GM12878 (cell line): ENCODE measurements around the gene ZNF511. TPM values are rescaled to one million over a fixed set of nuclear protein-coding genes. Genes with fewer than 3 reads are reported as not detected.
A peak's percentile ranks its signal among the peaks of the same experiment; 100 is the strongest.

Experiments used
- ASH2L ChIP-seq: fragments of 300-600, 200-600 bp; sonication (generic); IDR thresholded peaks from 2 replicates; pipeline ENCODE4 v1.6.1; 2017; ENCODE audit warnings: low read depth, mild to moderate bottlenecking, borderline replicate concordance
- BRCA1 ChIP-seq: IDR thresholded peaks from 2 replicates; pipeline ENCODE4 v1.6.1; 2011; ENCODE audit warnings: low read depth, low read length, improper control_type of control experiment
- CEBPB ChIP-seq, 2 experiments: fragments of 150-350 bp in 1 of 2; IDR thresholded peaks; 2 replicates each; pipeline ENCODE4 v1.6.1; 2012 to 2014; ENCODE audit warnings: low read depth in 2 of 2, low read length in 2 of 2, borderline replicate concordance in 1 of 2, inconsistent platforms in 1 of 2
- CHD1 ChIP-seq: IDR thresholded peaks from 2 replicates; pipeline ENCODE4 v1.6.1; 2012; ENCODE audit warnings: low read depth, low read length, improper control_type of control experiment
- E4F1 ChIP-seq: fragments of 450-650 bp; IDR thresholded peaks from 2 replicates; pipeline ENCODE4 v1.6.1; 2018; ENCODE audit warnings: borderline replicate concordance, mild to moderate bottlenecking; ENCODE audit not compliant: partially characterized antibody
- EED ChIP-seq: sonication (generic); IDR thresholded peaks from 2 replicates; pipeline ENCODE4 v1.6.1; 2016; ENCODE audit warnings: antibody characterized with exemption, low read depth
- ETV6 ChIP-seq, 2 experiments: fragments of 450-650 bp in 1 of 2; IDR thresholded peaks in 1 of 2; conservative IDR thresholded peaks in 1 of 2; 2 replicates each; pipeline ENCODE4 v1.6.1; 2014; ENCODE audit warnings: antibody characterized with exemption in 1 of 2, borderline replicate concordance in 1 of 2, low read depth in 1 of 2, mild to moderate bottlenecking in 1 of 2, moderate library complexity in 1 of 2
- EZH2 ChIP-seq: IDR thresholded peaks from 2 replicates; pipeline ENCODE4 v1.6.1; 2012; ENCODE audit warnings: low read depth, mild to moderate bottlenecking, control low read depth, inconsistent platforms, low read length, borderline replicate concordance; ENCODE audit not compliant: control insufficient read depth
- FOS ChIP-seq: IDR thresholded peaks from 3 replicates; pipeline ENCODE4 v1.6.1; 2011; ENCODE audit warnings: borderline replicate concordance; ENCODE audit not compliant: insufficient read length; ENCODE audit errors: extremely low read depth
- GATAD2B ChIP-seq: fragments of 450-650 bp; conservative IDR thresholded peaks from 2 replicates; pipeline ENCODE4 v1.6.1; 2017; ENCODE audit warnings: low read depth, mild to moderate bottlenecking, moderate library complexity
- HCFC1 ChIP-seq: fragments of 150-350 bp; IDR thresholded peaks from 2 replicates; pipeline ENCODE4 v1.6.1; 2014; ENCODE audit warnings: low read length
- HSF1 ChIP-seq: fragments of 150-350 bp; IDR thresholded peaks from 2 replicates; pipeline ENCODE4 v1.6.1; 2014; ENCODE audit warnings: mild to moderate bottlenecking, low read depth, low read length
- JUNB ChIP-seq: IDR thresholded peaks from 2 replicates; pipeline ENCODE4 v1.6.1; 2016; ENCODE audit warnings: antibody characterized with exemption, mild to moderate bottlenecking
- NR2C2 ChIP-seq: IDR thresholded peaks from 2 replicates; pipeline ENCODE4 v1.6.1; 2011; ENCODE audit warnings: borderline replicate concordance, low read depth; ENCODE audit not compliant: control insufficient read depth, insufficient read length
- REST ChIP-seq: IDR thresholded peaks from 2 replicates; pipeline ENCODE4 v1.6.1; 2012; ENCODE audit warnings: mild to moderate bottlenecking, low read depth, low read length
- RUNX3 ChIP-seq: IDR thresholded peaks from 2 replicates; pipeline ENCODE4 v1.6.1; 2012; ENCODE audit warnings: low read length, inconsistent platforms
- SKIL ChIP-seq: fragments of 450-650 bp; IDR thresholded peaks from 2 replicates; pipeline ENCODE4 v1.6.1; 2017; ENCODE audit warnings: mild to moderate bottlenecking, low read depth, inconsistent platforms; ENCODE audit not compliant: poor library complexity, severe bottlenecking
- STAT1 ChIP-seq: fragments of 450-650 bp; conservative IDR thresholded peaks from 2 replicates; pipeline ENCODE4 v1.6.1; 2014; ENCODE audit warnings: antibody characterized with exemption, mild to moderate bottlenecking
- SUPT20H ChIP-seq: IDR thresholded peaks from 2 replicates; pipeline ENCODE4 v1.6.1; 2011; ENCODE audit warnings: low read depth, mild to moderate bottlenecking, low read length, moderate library complexity, borderline replicate concordance; ENCODE audit not compliant: control insufficient read depth
- ZNF24 ChIP-seq: fragments of 450-650 bp; IDR thresholded peaks from 2 replicates; pipeline ENCODE4 v1.6.1; 2017; ENCODE audit warnings: antibody characterized with exemption, mild to moderate bottlenecking
- polyA plus RNA-seq, 11 experiments: library from polyadenylated mRNA; depleted of rRNA in 4 of 11; unstranded in 6 of 11; stranded (reverse) in 5 of 11; fragments of >200 nt; fragmentation: Nextera tagmentation in 4 of 11; fragmentation: Illumina TruSeq in 1 of 11; extraction: Ambion mirVana in 4 of 11; extraction: Trizol in 1 of 11; gene quantifications; 1 replicate in 1 of 11; 2 replicates in 10 of 11; pipeline versions ENCODE4 v1.2.1 to v1.2.3, GENCODE V29; 2011 to 2016; ENCODE audit warnings: inconsistent platforms in 2 of 11, missing spikeins in 2 of 11, low read depth in 1 of 11
- total RNA-seq, 4 experiments: library from RNA; depleted of rRNA in 3 of 4; stranded (reverse); fragments of >200 nt in 3 of 4; fragmentation: Illumina TruSeq in 1 of 4; extraction: Trizol in 1 of 4; gene quantifications; 2 replicates each; pipeline versions ENCODE4 v1.2.1 to v1.2.3, GENCODE V29; 2013 to 2021

Gene ZNF511
- total and polyA plus RNA-seq, 10 of the 15 experiments (the other 5 are each of a cell fraction or from before 2014, with no cell fraction given) = 0.58 to 110 (median 32.0) TPM

- no peak for TF ChIP-seq HSF1
- no peak for TF ChIP-seq E4F1
- TF ChIP-seq BRCA1 = peak; percentile 48; the same call in 1 of the 2 replicates
- TF ChIP-seq JUNB = no peak
- 0 out of 2 replicates have a peak, but pooled peaks have one; percentile 44 for TF ChIP-seq RUNX3
- 0 out of 2 replicates have a peak, but pooled peaks have one; percentile 10 for TF ChIP-seq REST
- no peak for TF ChIP-seq ETV6 (conservative IDR thresholded peaks at IDR 0.05 in 1 of 2, IDR thresholded peaks at IDR 0.05 in 1 of 2; ENCODE audit: borderline replicate concordance in 1 of 2, low read depth in 1 of 2)
- TF ChIP-seq SKIL = no peak
- TF ChIP-seq EZH2 = no peak
- TF ChIP-seq STAT1 = peak; percentile 90
- TF ChIP-seq ASH2L = peak; percentile 78; the same call in 1 of the 2 replicates
- TF ChIP-seq EED = no peak
- no peak for TF ChIP-seq FOS
- TF ChIP-seq SUPT20H = no peak
- TF ChIP-seq GATAD2B = peak; percentile 92
- TF ChIP-seq NR2C2 = no peak
- TF ChIP-seq CHD1 = no peak
- peak; percentile 70 for TF ChIP-seq HCFC1
- TF ChIP-seq CEBPB (IDR thresholded peaks at IDR 0.05; ENCODE audit: borderline replicate concordance in 1 of 2, low read depth in 2 of 2, low read length in 2 of 2) = no peak
- TF ChIP-seq ZNF24 = peak; percentile 70; the same call in 1 of the 2 replicates
Observed at GRCh38 chr10:133308421-133309099, at the start of gene ZNF511, which contains the start of gene TUBGCP2 (continued).
